K562 (cell line): ENCODE results near the gene CRLF1. TPM values are rescaled to one million over a fixed set of nuclear protein-coding genes. Genes with fewer than 3 reads are reported as not detected.
A peak's percentile ranks its signal among the peaks of the same experiment; 100 is the strongest.

Experiments used
- ADNP ChIP-seq: fragments of 200-800 bp; sonication (Bioruptor generic); IDR thresholded peaks from 2 replicates; pipeline ENCODE4 v1.6.1; 2016; ENCODE audit warnings: missing genetic modification characterization, missing compliant biosample characterization
- BRD9 ChIP-seq: fragments of 450-650 bp; IDR thresholded peaks from 2 replicates; pipeline ENCODE4 v1.6.1; 2018; ENCODE audit warnings: low read depth; ENCODE audit not compliant: partially characterized antibody
- CBX3 ChIP-seq, 2 experiments: IDR thresholded peaks; 1 replicate in 1 of 2; 2 replicates in 1 of 2; pipeline ENCODE4 v1.6.1; 2012; ENCODE audit warnings: inconsistent platforms in 2 of 2, low read length in 2 of 2, borderline replicate concordance in 1 of 2, control low read depth in 1 of 2
- CHD4 ChIP-seq: fragments of 200-600 bp; sonication (generic); IDR thresholded peaks from 3 replicates; pipeline ENCODE4 v1.6.1; 2012; ENCODE audit warnings: low read depth, mild to moderate bottlenecking, mixed read lengths, low read length, inconsistent platforms; ENCODE audit not compliant: insufficient read depth, insufficient replicate concordance, poor library complexity, severe bottlenecking
- CREM ChIP-seq: IDR thresholded peaks from 2 replicates; pipeline ENCODE4 v1.6.1; 2014; ENCODE audit warnings: antibody characterized with exemption, low read depth
- DDX20 ChIP-seq: fragments of 450-650 bp; IDR thresholded peaks from 2 replicates; pipeline ENCODE4 v1.6.1; 2016; ENCODE audit warnings: missing genetic modification characterization, low read depth, mild to moderate bottlenecking, missing compliant biosample characterization, moderate library complexity
- E2F3 ChIP-seq: fragments of 250-450 bp; sonication (Bioruptor Pico); IDR thresholded peaks from 2 replicates; pipeline ENCODE4 v1.4.0; 2020; ENCODE audit warnings: mild to moderate bottlenecking
- HMG20B ChIP-seq: fragments of 250-450 bp; sonication (Bioruptor Pico); IDR thresholded peaks from 2 replicates; pipeline ENCODE4 v1.5.0; 2021; ENCODE audit warnings: mild to moderate bottlenecking
- KLF13 ChIP-seq: fragments of 450-650 bp; IDR thresholded peaks from 2 replicates; pipeline ENCODE4 v1.6.1; 2016; ENCODE audit warnings: missing genetic modification characterization, low read depth, mild to moderate bottlenecking, missing compliant biosample characterization, moderate library complexity, borderline replicate concordance
- MAFK ChIP-seq: IDR thresholded peaks from 2 replicates; pipeline ENCODE4 v1.6.1; 2011; ENCODE audit warnings: low read length, improper control_type of control experiment
- NBN ChIP-seq: fragments of 450-650 bp; IDR thresholded peaks from 2 replicates; pipeline ENCODE4 v1.6.1; 2016; ENCODE audit warnings: low read depth, mild to moderate bottlenecking
- NR2C2 ChIP-seq, 2 experiments: fragments of 200-800 bp in 1 of 2; sonication (Bioruptor generic) in 1 of 2; sonication (generic) in 1 of 2; formaldehyde crosslinking in 1 of 2; IDR thresholded peaks; 2 replicates each; pipeline versions ENCODE4 v1.6.1 to v1.8.0; 2016 to 2022; ENCODE audit warnings: mild to moderate bottlenecking in 1 of 2, missing compliant biosample characterization in 1 of 2, missing genetic modification characterization in 1 of 2, missing genetic modification reagents in 1 of 2
- PHF20 ChIP-seq: fragments of 450-650 bp; IDR thresholded peaks from 2 replicates; pipeline ENCODE4 v1.6.1; 2018; ENCODE audit not compliant: partially characterized antibody
- SAFB ChIP-seq: fragments of 200-400 bp; formaldehyde crosslinking; IDR thresholded peaks from 2 replicates; pipeline ENCODE4 v1.6.1; 2017; ENCODE audit warnings: low read depth, low read length, borderline replicate concordance
- SRSF1 ChIP-seq: fragments of 200-400 bp; formaldehyde crosslinking; IDR thresholded peaks from 2 replicates; pipeline ENCODE4 v1.6.1; 2017; ENCODE audit warnings: mild to moderate bottlenecking, low read depth, low read length, moderate library complexity
- TAF7 ChIP-seq: fragments of 450-650 bp; IDR thresholded peaks from 2 replicates; pipeline ENCODE4 v1.6.1; 2016; ENCODE audit warnings: missing genetic modification characterization, missing compliant biosample characterization
- TARDBP ChIP-seq: fragments of 450-650 bp; IDR thresholded peaks from 2 replicates; pipeline ENCODE4 v1.6.1; 2016
- TCFL5 ChIP-seq: fragments of 250-450 bp; sonication (Bioruptor Pico); conservative IDR thresholded peaks from 2 replicates; pipeline ENCODE4 v1.6.1; 2021; ENCODE audit warnings: mild to moderate bottlenecking, moderate library complexity, matching md5 sums
- XRCC5 ChIP-seq: fragments of 200-400 bp; formaldehyde crosslinking; IDR thresholded peaks from 2 replicates; pipeline ENCODE4 v1.6.1; 2017; ENCODE audit warnings: low read depth, mild to moderate bottlenecking, low read length
- ZNF24 ChIP-seq: fragments of 450-650 bp; IDR thresholded peaks from 2 replicates; pipeline ENCODE4 v1.6.1; 2016
- ZNF408 ChIP-seq: fragments of 250-450 bp; sonication (Bioruptor Pico); IDR thresholded peaks from 2 replicates; pipeline ENCODE4 v1.4.0; 2020; ENCODE audit warnings: low read depth, mild to moderate bottlenecking, moderate library complexity
- ZNF785 ChIP-seq: fragments of 250-450 bp; sonication (Bioruptor Pico); IDR thresholded peaks from 2 replicates; pipeline ENCODE4 v1.4.0; 2020; ENCODE audit warnings: mild to moderate bottlenecking
- ZSCAN29 ChIP-seq: fragments of 450-650 bp; IDR thresholded peaks from 2 replicates; pipeline ENCODE4 v1.6.1; 2017
- polyA plus RNA-seq, 8 experiments: library from polyadenylated mRNA; depleted of rRNA in 4 of 8; stranded (reverse) in 5 of 8; unstranded in 3 of 8; fragments of >200 nt; fragmentation: Nextera tagmentation in 2 of 8; fragmentation: Illumina TruSeq in 1 of 8; extraction: Ambion mirVana in 2 of 8; extraction: Trizol in 1 of 8; gene quantifications; 2 replicates each; pipeline versions ENCODE4 v1.2.1 to v1.2.3, GENCODE V29; 2011 to 2014; ENCODE audit warnings: inconsistent platforms in 1 of 8, missing spikeins in 1 of 8
- total RNA-seq, 7 experiments: library from RNA; depleted of rRNA in 6 of 7; stranded (reverse); fragments of >200 nt in 6 of 7; fragmentation: Illumina TruSeq in 2 of 7; extraction: Trizol in 2 of 7; gene quantifications; 2 replicates each; pipeline versions ENCODE4 v1.2.1 to v1.2.3, GENCODE V29; 2011 to 2021; ENCODE audit warnings: low replicate concordance in 1 of 7
- TF ChIP-seq, protein P1 (sequence below), 2 experiments: fragments of 450-650 bp; conservative IDR thresholded peaks; 2 replicates each; pipeline ENCODE4 v1.6.1; 2017; ENCODE audit warnings: mild to moderate bottlenecking in 2 of 2, moderate library complexity in 2 of 2
- TF ChIP-seq, protein P2 (sequence below): fragments of 450-650 bp; IDR thresholded peaks from 2 replicates; pipeline ENCODE4 v1.6.1; 2016; ENCODE audit warnings: antibody characterized with exemption
- TF ChIP-seq, protein P3 (sequence below): sonication (generic); formaldehyde crosslinking; IDR thresholded peaks from 2 replicates; pipeline ENCODE4 v1.8.1; 2023; ENCODE audit warnings: mild to moderate bottlenecking, missing genetic modification reagents, moderate library complexity

Gene CRLF1
- total and polyA plus RNA-seq, 9 of the 15 experiments (the other 6 are each of a cell fraction or from before 2014, with no cell fraction given) = 0.85 to 3.6 (median 1.7) TPM

DNA sequence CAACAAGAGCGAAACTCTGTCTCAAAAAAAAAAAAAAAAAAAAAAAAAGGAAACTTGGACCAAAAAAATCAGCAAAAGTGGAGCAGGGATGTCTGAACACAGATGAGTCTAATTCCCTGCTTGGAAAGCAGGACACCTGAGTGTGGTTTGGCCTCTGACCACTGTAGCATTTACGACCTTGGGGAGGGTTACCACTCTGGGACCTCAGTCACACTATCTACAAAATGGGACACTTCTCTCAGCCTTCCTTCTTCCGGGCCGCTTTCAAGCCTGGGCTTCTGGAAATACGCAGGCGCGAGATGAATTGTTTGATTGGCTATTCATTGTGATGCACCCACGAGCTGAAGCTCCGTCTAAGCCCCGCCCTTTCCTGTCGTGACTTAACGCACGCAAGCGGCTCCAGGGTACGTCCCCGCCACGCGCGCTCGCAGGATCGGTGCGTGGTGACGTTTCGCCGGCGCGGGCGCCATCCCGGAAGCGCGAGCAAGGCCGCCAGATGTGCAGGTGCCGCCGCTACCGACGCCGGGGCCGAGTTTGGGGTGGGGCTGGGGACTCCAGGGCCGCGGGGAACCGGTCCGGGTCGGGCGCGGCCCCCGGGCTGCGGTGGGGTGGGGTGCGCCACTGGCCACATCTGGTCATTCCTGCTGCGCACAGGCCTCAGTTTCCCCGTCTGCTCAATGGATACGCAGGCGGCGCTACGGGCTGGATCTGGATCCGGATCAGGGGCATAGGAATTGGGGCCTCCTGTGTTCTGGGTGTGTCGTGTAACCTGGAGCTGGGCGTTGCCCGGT is 49.0 kb downstream of the CRLF1 start, which contains the start of gene KXD1 (continued):
- TF ChIP-seq, protein P1, sequence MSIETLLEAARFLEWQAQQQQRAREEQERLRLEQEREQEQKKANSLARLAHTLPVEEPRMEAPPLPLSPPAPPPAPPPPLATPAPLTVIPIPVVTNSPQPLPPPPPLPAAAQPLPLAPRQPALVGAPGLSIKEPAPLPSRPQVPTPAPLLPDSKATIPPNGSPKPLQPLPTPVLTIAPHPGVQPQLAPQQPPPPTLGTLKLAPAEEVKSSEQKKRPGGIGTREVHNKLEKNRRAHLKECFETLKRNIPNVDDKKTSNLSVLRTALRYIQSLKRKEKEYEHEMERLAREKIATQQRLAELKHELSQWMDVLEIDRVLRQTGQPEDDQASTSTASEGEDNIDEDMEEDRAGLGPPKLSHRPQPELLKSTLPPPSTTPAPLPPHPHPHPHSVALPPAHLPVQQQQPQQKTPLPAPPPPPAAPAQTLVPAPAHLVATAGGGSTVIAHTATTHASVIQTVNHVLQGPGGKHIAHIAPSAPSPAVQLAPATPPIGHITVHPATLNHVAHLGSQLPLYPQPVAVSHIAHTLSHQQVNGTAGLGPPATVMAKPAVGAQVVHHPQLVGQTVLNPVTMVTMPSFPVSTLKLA (conservative IDR thresholded peaks at IDR 0.05) = peak; percentile 89 to 94
- TF ChIP-seq TARDBP (peak; percentile 98), TCFL5 (CRISPR knock-in tag) (no peak), CHD4 (peak; percentile 87), DDX20 (no peak), ZNF785 (CRISPR knock-in tag) (no peak), SAFB (peak; percentile 100), XRCC5 (no peak), CBX3 (IDR thresholded peaks at IDR 0.05; ENCODE audit: borderline replicate concordance in 1 of 2, low read length in 2 of 2) (peak in 1 of 2 experiments; percentile 98; a peak in 2 of 3 replicates), SRSF1 (no peak), BRD9 (peak; percentile 87), MAFK (no peak), KLF13 (tag) (no peak), ZNF24 (peak; percentile 43; the same call in 1 of the 2 replicates), PHF20 (peak; percentile 83), ADNP (tag) (peak; percentile 99), NBN (peak; percentile 53; the same call in 1 of the 2 replicates), TAF7 (0 out of 2 replicates have a peak, but pooled peaks have one; percentile 17), E2F3 (CRISPR knock-in tag) (no peak), HMG20B (CRISPR knock-in tag) (no peak), ZSCAN29 (peak; percentile 78), CREM (peak; percentile 95), NR2C2 (CRISPR knock-in tag; IDR thresholded peaks at IDR 0.05) (no peak), NR2C2 (tag; IDR thresholded peaks at IDR 0.05) (peak; percentile 68), ZNF408 (CRISPR knock-in tag) (no peak)
- TF ChIP-seq, protein P2, sequence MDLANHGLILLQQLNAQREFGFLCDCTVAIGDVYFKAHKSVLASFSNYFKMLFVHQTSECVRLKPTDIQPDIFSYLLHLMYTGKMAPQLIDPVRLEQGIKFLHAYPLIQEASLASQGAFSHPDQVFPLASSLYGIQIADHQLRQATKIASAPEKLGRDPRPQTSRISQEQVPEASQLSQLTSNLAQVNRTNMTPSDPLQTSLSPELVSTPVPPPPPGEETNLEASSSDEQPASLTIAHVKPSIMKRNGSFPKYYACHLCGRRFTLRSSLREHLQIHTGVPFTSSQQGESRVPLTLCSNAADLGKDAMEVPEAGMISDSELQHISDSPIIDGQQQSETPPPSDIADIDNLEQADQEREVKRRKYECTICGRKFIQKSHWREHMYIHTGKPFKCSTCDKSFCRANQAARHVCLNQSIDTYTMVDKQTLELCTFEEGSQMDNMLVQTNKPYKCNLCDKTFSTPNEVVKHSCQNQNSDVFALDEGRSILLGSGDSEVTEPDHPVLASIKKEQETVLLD = peak; percentile 98
- TF ChIP-seq, protein P3, sequence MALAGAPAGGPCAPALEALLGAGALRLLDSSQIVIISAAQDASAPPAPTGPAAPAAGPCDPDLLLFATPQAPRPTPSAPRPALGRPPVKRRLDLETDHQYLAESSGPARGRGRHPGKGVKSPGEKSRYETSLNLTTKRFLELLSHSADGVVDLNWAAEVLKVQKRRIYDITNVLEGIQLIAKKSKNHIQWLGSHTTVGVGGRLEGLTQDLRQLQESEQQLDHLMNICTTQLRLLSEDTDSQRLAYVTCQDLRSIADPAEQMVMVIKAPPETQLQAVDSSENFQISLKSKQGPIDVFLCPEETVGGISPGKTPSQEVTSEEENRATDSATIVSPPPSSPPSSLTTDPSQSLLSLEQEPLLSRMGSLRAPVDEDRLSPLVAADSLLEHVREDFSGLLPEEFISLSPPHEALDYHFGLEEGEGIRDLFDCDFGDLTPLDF (CRISPR knock-in tag) = peak; percentile 86
